WTC11 (cell line): ENCODE measurements around the gene LGALSL. TPM values are rescaled to one million over a fixed set of nuclear protein-coding genes. Genes with fewer than 3 reads are reported as not detected.

Source experiments
- ATAC-seq: fragments of 200-7000 bp; cut with Tn5 transposase; 2 replicates; pipeline ENCODE4 v1.10.0; 2021; ENCODE audit warnings: mild to moderate bottlenecking, moderate library complexity
- CTCF ChIA-PET: fragments of 300-600 bp; sonication (Branson Sonifier 250); formaldehyde crosslinking; loops from one replicate; lab custom pipeline; 2021; ENCODE audit warnings: antibody characterized with exemption; lab: Charles Lee
- POLR2A ChIA-PET: fragments of 350-600 bp; sonication (Branson Sonifier 250); formaldehyde crosslinking; loops from one replicate; lab custom pipeline; 2021; ENCODE audit warnings: antibody characterized with exemption; lab: Charles Lee
- DNase-seq: peaks from one replicate; pipeline ENCODE4 v3.0.0; 2021; ENCODE audit warnings: low spot score
- H3K27ac Mint-ChIP-seq: 2 replicates; pipeline ENCODE4 v1.8.0; 2021; ENCODE audit warnings: mixed read lengths
- H3K27me3 Mint-ChIP-seq: 2 replicates; pipeline ENCODE4 v1.8.0; 2021; ENCODE audit warnings: low read depth, mild to moderate bottlenecking, moderate library complexity, mixed read lengths
- H3K36me3 Mint-ChIP-seq: 2 replicates; pipeline ENCODE4 v1.8.0; 2021; ENCODE audit warnings: mixed read lengths
- H3K4me1 Mint-ChIP-seq: 2 replicates; pipeline ENCODE4 v1.8.0; 2022; ENCODE audit warnings: mixed read lengths
- H3K4me3 Mint-ChIP-seq: 2 replicates; pipeline ENCODE4 v1.8.0; 2021; ENCODE audit warnings: mild to moderate bottlenecking, moderate library complexity, mixed read lengths
- H3K9me3 Mint-ChIP-seq: 2 replicates; pipeline ENCODE4 v1.8.0; 2021; ENCODE audit warnings: mixed read lengths
- CBFB ChIP-seq: sonication (generic); formaldehyde crosslinking; IDR thresholded peaks from 2 replicates; pipeline ENCODE4 v1.8.1; 2022; ENCODE audit warnings: mild to moderate bottlenecking, low read depth, missing genetic modification reagents
- GTF2I ChIP-seq: fragments of 250-450 bp; sonication (Bioruptor Pico); conservative IDR thresholded peaks from 2 replicates; pipeline ENCODE4 v1.4.0; 2021; ENCODE audit warnings: mild to moderate bottlenecking
- HMGA2 ChIP-seq: fragments of 250-450 bp; sonication (Bioruptor Pico); IDR thresholded peaks from 2 replicates; pipeline ENCODE4 v1.4.0; 2021; ENCODE audit warnings: mild to moderate bottlenecking, moderate library complexity
- IRF2 ChIP-seq: sonication (generic); formaldehyde crosslinking; IDR thresholded peaks from 2 replicates; pipeline ENCODE4 v1.8.0; 2022; ENCODE audit warnings: low read depth, missing genetic modification reagents, borderline replicate concordance
- JAZF1 ChIP-seq: fragments of 250-450 bp; sonication (Bioruptor Pico); IDR thresholded peaks from 2 replicates; pipeline ENCODE4 v1.9.0; 2021; ENCODE audit warnings: moderate library complexity, mild to moderate bottlenecking, inconsistent platforms
- NFATC4 ChIP-seq: fragments of 250-450 bp; sonication (Bioruptor Pico); IDR thresholded peaks from 2 replicates; pipeline ENCODE4 v1.9.0; 2021; ENCODE audit warnings: mild to moderate bottlenecking
- NFYB ChIP-seq: sonication (generic); formaldehyde crosslinking; conservative IDR thresholded peaks from 2 replicates; pipeline ENCODE4 v1.8.0; 2022; ENCODE audit warnings: low read depth, missing genetic modification reagents
- NR3C1 ChIP-seq: sonication (generic); formaldehyde crosslinking; conservative IDR thresholded peaks from 2 replicates; pipeline ENCODE4 v1.8.1; 2023; ENCODE audit warnings: low read depth, mild to moderate bottlenecking, missing genetic modification reagents
- RELA ChIP-seq: sonication (generic); formaldehyde crosslinking; IDR thresholded peaks from 2 replicates; pipeline ENCODE4 v1.8.1; 2022; ENCODE audit warnings: missing genetic modification reagents, mild to moderate bottlenecking, borderline replicate concordance
- SOX15 ChIP-seq: fragments of 250-450 bp; sonication (Bioruptor Pico); IDR thresholded peaks from 2 replicates; pipeline ENCODE4 v1.9.0; 2021; ENCODE audit warnings: mild to moderate bottlenecking
- TEAD4 ChIP-seq: sonication (generic); formaldehyde crosslinking; IDR thresholded peaks from 2 replicates; pipeline ENCODE4 v1.8.0; 2022; ENCODE audit warnings: mild to moderate bottlenecking, missing genetic modification reagents
- TP53 ChIP-seq: sonication (generic); formaldehyde crosslinking; IDR thresholded peaks from 2 replicates; pipeline ENCODE4 v1.8.1; 2023; ENCODE audit warnings: mild to moderate bottlenecking, missing genetic modification reagents
- ZNF263 ChIP-seq: sonication (generic); formaldehyde crosslinking; IDR thresholded peaks from 2 replicates; pipeline ENCODE4 v1.8.1; 2022; ENCODE audit warnings: low read depth, mild to moderate bottlenecking, moderate library complexity, missing genetic modification reagents
- ZNF317 ChIP-seq: sonication (generic); formaldehyde crosslinking; IDR thresholded peaks from 2 replicates; pipeline ENCODE4 v1.8.1; 2023; ENCODE audit warnings: low read depth, mild to moderate bottlenecking, moderate library complexity, missing genetic modification reagents, borderline replicate concordance
- ZNF416 ChIP-seq: fragments of 250-450 bp; sonication (Bioruptor Pico); IDR thresholded peaks from 2 replicates; pipeline ENCODE4 v1.9.0; 2021; ENCODE audit warnings: mild to moderate bottlenecking, inconsistent platforms
- total RNA-seq: library from RNA; stranded (reverse); gene quantifications from 3 replicates; pipeline ENCODE4 v1.2.3, GENCODE V29; 2021
- TF ChIP-seq, protein P1 (sequence below): sonication (generic); formaldehyde crosslinking; conservative IDR thresholded peaks from 2 replicates; pipeline ENCODE4 v1.8.1; 2022; ENCODE audit warnings: mild to moderate bottlenecking, missing genetic modification reagents
- TF ChIP-seq, protein P2 (sequence below): sonication (generic); formaldehyde crosslinking; IDR thresholded peaks from 2 replicates; pipeline ENCODE4 v1.8.1; 2022; ENCODE audit warnings: missing genetic modification reagents, borderline replicate concordance
- TF ChIP-seq, protein P3 (sequence below): fragments of 250-450 bp; sonication (Bioruptor Pico); IDR thresholded peaks from 2 replicates; pipeline ENCODE4 v1.9.0; 2021; ENCODE audit warnings: mild to moderate bottlenecking
- TF ChIP-seq, protein P4 (sequence below): fragments of 250-450 bp; sonication (Bioruptor Pico); IDR thresholded peaks from 2 replicates; pipeline ENCODE4 v1.9.0; 2021; ENCODE audit warnings: mild to moderate bottlenecking, borderline replicate concordance
- TF ChIP-seq, protein P5 (sequence below): sonication (generic); formaldehyde crosslinking; IDR thresholded peaks from 2 replicates; pipeline ENCODE4 v1.8.1; 2023; ENCODE audit warnings: mild to moderate bottlenecking, missing genetic modification reagents

LGALSL gene
- total RNA-seq, 1 experiment from 2014 or later: 21.0 TPM

DNA sequence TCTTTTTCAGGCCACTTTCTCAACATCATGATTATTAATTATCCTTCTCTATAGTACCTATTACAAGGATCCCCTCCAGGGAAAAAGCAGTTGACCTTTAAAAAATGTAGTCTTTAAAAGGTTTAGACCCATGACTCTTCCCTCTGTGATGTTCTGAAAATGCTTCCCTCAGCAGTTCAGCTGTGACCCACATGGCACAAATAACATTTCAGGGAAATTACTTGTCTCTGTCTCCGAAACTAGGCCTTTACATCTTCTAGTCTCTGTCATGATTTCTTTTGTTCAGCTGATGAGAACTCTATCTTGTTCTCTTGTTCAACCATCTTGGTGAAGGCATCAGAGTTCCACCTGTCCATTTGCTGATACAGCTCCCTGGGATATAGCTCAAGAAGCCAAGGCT lies 28.3 kb downstream of the LGALSL start:
- POLR2A ChIA-PET: no interaction called here
- CTCF ChIA-PET: interaction anchor here (1.4 to 2.1 kb wide), 2 partner anchors 40 to 151 kb away, joined by 4 to 12 read pairs; no protein-coding TSS in a partner anchor
- no peaks in the 10 kb centered on the region for H3K36me3 Mint-ChIP-seq
- peaks cover 7% of the 10 kb centered on the region; the same call in 1 of the 2 replicates for H3K4me1 Mint-ChIP-seq
- ATAC-seq: no peak
- peaks cover 3% of the 10 kb centered on the region; the same call in 1 of the 2 replicates for H3K9me3 Mint-ChIP-seq
- no peak overlapping the region for H3K4me3 Mint-ChIP-seq
- no peaks in the 10 kb centered on the region for H3K27me3 Mint-ChIP-seq
- TF ChIP-seq RELA (CRISPR knock-in tag): no peak
- no peak for TF ChIP-seq NFYB (CRISPR knock-in tag)
- no peak for TF ChIP-seq GTF2I
- no peak for TF ChIP-seq ZNF263 (CRISPR knock-in tag)
- no peak for TF ChIP-seq ZNF416
- TF ChIP-seq, all 79 proteins: peak for 0
- DNase-seq: no peak
- H3K27ac Mint-ChIP-seq: no peak overlapping the region

DNA sequence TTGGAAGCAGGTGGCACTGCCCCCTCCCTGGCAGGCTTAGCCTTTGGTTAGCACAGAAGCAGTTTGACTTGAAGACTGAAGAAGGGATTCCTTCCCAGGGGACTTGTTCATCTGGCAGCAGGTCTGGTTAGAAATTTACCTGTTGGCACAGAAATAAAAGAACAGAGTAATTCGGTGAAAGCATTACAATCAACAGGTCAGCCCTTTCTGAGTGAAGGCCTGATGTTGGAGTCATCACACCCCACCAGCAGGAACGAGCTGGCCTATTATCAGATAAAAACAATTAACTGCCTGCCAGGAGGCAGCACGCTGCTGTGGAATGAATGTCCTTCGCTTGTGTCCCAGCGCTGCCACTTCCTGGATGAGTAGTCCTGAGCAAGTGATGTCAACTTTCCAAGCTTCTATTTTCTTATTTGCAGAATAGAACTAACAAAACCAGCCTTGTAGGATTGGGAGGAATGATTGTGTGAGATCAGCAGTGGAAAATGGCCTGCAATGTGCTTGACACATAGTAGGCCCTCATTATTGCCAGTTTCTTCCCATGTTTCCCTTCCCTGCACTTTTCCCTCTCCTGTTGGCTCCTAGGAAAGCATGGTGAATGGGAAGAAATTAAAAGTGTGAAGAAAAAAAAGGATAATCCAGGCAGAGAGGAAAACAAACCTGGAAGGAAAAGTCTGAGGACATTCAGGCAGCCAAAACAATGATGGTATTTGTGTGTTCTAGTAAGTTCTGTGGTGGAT lies 29.0 kb downstream of the LGALSL start:
- H3K4me3 Mint-ChIP-seq: no peak overlapping the region
- TF ChIP-seq ZNF317 (no peak), HMGA2 (CRISPR knock-in tag) (no peak), JAZF1 (CRISPR knock-in tag) (no peak), IRF2 (CRISPR knock-in tag) (no peak), TEAD4 (CRISPR knock-in tag) (no peak), NFATC4 (CRISPR knock-in tag) (no peak), TP53 (CRISPR knock-in tag) (no peak), NR3C1 (CRISPR knock-in tag) (no peak)
- TF ChIP-seq, protein P1, sequence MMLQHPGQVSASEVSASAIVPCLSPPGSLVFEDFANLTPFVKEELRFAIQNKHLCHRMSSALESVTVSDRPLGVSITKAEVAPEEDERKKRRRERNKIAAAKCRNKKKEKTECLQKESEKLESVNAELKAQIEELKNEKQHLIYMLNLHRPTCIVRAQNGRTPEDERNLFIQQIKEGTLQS: no peak
- TF ChIP-seq, protein P2, sequence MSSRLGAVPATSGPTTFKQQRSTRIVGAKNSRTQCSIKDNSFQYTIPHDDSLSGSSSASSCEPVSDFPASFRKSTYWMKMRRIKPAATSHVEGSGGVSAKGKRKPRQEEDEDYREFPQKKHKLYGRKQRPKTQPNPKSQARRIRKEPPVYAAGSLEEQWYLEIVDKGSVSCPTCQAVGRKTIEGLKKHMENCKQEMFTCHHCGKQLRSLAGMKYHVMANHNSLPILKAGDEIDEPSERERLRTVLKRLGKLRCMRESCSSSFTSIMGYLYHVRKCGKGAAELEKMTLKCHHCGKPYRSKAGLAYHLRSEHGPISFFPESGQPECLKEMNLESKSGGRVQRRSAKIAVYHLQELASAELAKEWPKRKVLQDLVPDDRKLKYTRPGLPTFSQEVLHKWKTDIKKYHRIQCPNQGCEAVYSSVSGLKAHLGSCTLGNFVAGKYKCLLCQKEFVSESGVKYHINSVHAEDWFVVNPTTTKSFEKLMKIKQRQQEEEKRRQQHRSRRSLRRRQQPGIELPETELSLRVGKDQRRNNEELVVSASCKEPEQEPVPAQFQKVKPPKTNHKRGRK (CRISPR knock-in tag): no peak
- TF ChIP-seq, protein P3, sequence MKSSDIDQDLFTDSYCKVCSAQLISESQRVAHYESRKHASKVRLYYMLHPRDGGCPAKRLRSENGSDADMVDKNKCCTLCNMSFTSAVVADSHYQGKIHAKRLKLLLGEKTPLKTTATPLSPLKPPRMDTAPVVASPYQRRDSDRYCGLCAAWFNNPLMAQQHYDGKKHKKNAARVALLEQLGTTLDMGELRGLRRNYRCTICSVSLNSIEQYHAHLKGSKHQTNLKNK (CRISPR knock-in tag): no peak
- no peak for DNase-seq
- H3K27ac Mint-ChIP-seq: no peak overlapping the region
- H3K9me3 Mint-ChIP-seq: no peaks in the 10 kb centered on the region
- no peaks in the 10 kb centered on the region for H3K27me3 Mint-ChIP-seq
- ATAC-seq: peak; percentile 42; the same call in 1 of the 2 replicates
- peaks cover 7% of the 10 kb centered on the region; the same call in 1 of the 2 replicates for H3K4me1 Mint-ChIP-seq
- CTCF ChIA-PET: interaction anchor here (1.4 to 2.1 kb wide), 2 partner anchors 40 to 152 kb away, joined by 4 to 12 read pairs; no protein-coding TSS in a partner anchor
- POLR2A ChIA-PET: no interaction called here
- no peaks in the 10 kb centered on the region for H3K36me3 Mint-ChIP-seq

DNA sequence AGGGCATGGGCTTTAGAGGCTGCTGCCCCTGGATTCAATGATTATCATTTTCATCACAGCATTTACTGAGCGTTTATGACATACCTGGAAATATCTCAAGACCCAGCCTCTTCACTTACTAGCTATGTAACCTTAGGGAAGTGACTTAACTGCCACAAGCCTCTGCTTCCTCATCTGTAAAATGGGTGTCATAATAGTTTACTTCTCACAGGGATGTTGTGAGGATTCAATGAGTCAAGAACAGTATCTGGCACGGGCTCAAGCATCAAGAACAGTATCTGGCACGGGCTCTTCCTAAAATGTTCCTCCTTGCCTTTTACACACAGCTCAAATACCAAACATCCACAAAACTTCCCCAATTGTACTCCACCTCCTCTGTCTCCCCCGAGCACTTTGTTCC lies 31.4 kb downstream of the LGALSL start:
- no peaks in the 10 kb centered on the region for H3K36me3 Mint-ChIP-seq
- POLR2A ChIA-PET: no interaction called here
- CTCF ChIA-PET: interaction anchor here (1.0 to 1.8 kb wide), 6 partner anchors 8 to 388 kb away, joined by 3 to 16 read pairs (median 3); no protein-coding TSS in a partner anchor
- TF ChIP-seq, protein P4, sequence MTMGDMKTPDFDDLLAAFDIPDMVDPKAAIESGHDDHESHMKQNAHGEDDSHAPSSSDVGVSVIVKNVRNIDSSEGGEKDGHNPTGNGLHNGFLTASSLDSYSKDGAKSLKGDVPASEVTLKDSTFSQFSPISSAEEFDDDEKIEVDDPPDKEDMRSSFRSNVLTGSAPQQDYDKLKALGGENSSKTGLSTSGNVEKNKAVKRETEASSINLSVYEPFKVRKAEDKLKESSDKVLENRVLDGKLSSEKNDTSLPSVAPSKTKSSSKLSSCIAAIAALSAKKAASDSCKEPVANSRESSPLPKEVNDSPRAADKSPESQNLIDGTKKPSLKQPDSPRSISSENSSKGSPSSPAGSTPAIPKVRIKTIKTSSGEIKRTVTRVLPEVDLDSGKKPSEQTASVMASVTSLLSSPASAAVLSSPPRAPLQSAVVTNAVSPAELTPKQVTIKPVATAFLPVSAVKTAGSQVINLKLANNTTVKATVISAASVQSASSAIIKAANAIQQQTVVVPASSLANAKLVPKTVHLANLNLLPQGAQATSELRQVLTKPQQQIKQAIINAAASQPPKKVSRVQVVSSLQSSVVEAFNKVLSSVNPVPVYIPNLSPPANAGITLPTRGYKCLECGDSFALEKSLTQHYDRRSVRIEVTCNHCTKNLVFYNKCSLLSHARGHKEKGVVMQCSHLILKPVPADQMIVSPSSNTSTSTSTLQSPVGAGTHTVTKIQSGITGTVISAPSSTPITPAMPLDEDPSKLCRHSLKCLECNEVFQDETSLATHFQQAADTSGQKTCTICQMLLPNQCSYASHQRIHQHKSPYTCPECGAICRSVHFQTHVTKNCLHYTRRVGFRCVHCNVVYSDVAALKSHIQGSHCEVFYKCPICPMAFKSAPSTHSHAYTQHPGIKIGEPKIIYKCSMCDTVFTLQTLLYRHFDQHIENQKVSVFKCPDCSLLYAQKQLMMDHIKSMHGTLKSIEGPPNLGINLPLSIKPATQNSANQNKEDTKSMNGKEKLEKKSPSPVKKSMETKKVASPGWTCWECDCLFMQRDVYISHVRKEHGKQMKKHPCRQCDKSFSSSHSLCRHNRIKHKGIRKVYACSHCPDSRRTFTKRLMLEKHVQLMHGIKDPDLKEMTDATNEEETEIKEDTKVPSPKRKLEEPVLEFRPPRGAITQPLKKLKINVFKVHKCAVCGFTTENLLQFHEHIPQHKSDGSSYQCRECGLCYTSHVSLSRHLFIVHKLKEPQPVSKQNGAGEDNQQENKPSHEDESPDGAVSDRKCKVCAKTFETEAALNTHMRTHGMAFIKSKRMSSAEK (CRISPR knock-in tag): no peak
- TF ChIP-seq, protein P5, sequence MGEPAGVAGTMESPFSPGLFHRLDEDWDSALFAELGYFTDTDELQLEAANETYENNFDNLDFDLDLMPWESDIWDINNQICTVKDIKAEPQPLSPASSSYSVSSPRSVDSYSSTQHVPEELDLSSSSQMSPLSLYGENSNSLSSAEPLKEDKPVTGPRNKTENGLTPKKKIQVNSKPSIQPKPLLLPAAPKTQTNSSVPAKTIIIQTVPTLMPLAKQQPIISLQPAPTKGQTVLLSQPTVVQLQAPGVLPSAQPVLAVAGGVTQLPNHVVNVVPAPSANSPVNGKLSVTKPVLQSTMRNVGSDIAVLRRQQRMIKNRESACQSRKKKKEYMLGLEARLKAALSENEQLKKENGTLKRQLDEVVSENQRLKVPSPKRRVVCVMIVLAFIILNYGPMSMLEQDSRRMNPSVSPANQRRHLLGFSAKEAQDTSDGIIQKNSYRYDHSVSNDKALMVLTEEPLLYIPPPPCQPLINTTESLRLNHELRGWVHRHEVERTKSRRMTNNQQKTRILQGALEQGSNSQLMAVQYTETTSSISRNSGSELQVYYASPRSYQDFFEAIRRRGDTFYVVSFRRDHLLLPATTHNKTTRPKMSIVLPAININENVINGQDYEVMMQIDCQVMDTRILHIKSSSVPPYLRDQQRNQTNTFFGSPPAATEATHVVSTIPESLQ (CRISPR knock-in tag): no peak
- no peak for TF ChIP-seq CBFB (CRISPR knock-in tag)
- no peak for TF ChIP-seq TEAD4 (CRISPR knock-in tag)
- no peak for TF ChIP-seq SOX15 (CRISPR knock-in tag)

More for the DNA sequence above, 31.4 kb downstream of the LGALSL start:
- peaks cover 16% of the 10 kb centered on the region for H3K4me1 Mint-ChIP-seq
- no peaks in the 10 kb centered on the region for H3K9me3 Mint-ChIP-seq
- no peaks in the 10 kb centered on the region for H3K27me3 Mint-ChIP-seq
- H3K27ac Mint-ChIP-seq: no peak overlapping the region
- DNase-seq: no peak
- no peak overlapping the region for H3K4me3 Mint-ChIP-seq
- no peak for ATAC-seq
